Measurements from ENCODE around the gene ITFG2. TPM values are rescaled to one million over a fixed set of nuclear protein-coding genes. Genes with fewer than 3 reads are reported as not detected.

ITFG2 gene
- total RNA-seq, 1 donor from 2014 or later: 42.3 TPM

- H3K4me3 ChIP-seq: no peak overlapping the region
- no peak for TF ChIP-seq CTCF (IDR thresholded peaks at IDR 0.05)
- intact Hi-C loops (cut with DNase I): no loop called here
- DNase-seq (no peak), ATAC-seq (no peak)
- H3K36me3 ChIP-seq: no peaks in the 10 kb centered on the region
- no peak overlapping the region for H3K27ac ChIP-seq
- H3K9me3 ChIP-seq: no peaks in the 10 kb centered on the region
- H3K27me3 ChIP-seq: peaks cover 3% of the 10 kb centered on the region
- peaks cover 7% of the 10 kb centered on the region for H3K4me1 ChIP-seq
Measured at GRCh38 chr12:2779281-2779680, 33.2 kb upstream of the ITFG2 start.

- DNase-seq (peak; percentile 83), ATAC-seq (peak; percentile 98)
- intact Hi-C loops (cut with DNase I): no loop called here
- TF ChIP-seq CTCF (IDR thresholded peaks at IDR 0.05): peak; percentile 89
- H3K4me3 ChIP-seq: peak overlapping the region; percentile 18
- H3K4me1 ChIP-seq: peaks cover 11% of the 10 kb centered on the region
- H3K27ac ChIP-seq: no peak overlapping the region
- H3K36me3 ChIP-seq: no peaks in the 10 kb centered on the region
- H3K27me3 ChIP-seq: peaks cover 3% of the 10 kb centered on the region
- no peaks in the 10 kb centered on the region for H3K9me3 ChIP-seq
Measured at GRCh38 chr12:2783936-2784600, 28.4 kb upstream of the ITFG2 start.

GRCh38 chr12:2785017-2785416, 27.5 kb upstream of the ITFG2 start:
- Histone ChIP-seq H3K36me3 (no peaks in the 10 kb centered on the region), H3K27ac (no peak overlapping the region), H3K4me3 (no peak overlapping the region), H3K9me3 (no peaks in the 10 kb centered on the region), H3K27me3 (peaks cover 3% of the 10 kb centered on the region), H3K4me1 (peaks cover 11% of the 10 kb centered on the region)
- intact Hi-C loops (cut with DNase I): no loop called here
- DNase-seq (no peak), ATAC-seq (no peak)
- no peak for TF ChIP-seq CTCF (IDR thresholded peaks at IDR 0.05)

- no peaks in the 10 kb centered on the region for H3K27me3 ChIP-seq
- ATAC-seq: no peak
- H3K9me3 ChIP-seq: no peaks in the 10 kb centered on the region
- no peaks in the 10 kb centered on the region for H3K36me3 ChIP-seq
- H3K4me3 ChIP-seq: no peak overlapping the region
- H3K4me1 ChIP-seq: peaks cover under 1% of the 10 kb centered on the region
- intact Hi-C loops (cut with DNase I): no loop called here
- no peak for TF ChIP-seq CTCF (IDR thresholded peaks at IDR 0.05)
- no peak for DNase-seq
- no peak overlapping the region for H3K27ac ChIP-seq
Measured at GRCh38 chr12:2791089-2791488, 21.4 kb upstream of the ITFG2 start.

- DNase-seq: no peak
- TF ChIP-seq CTCF (IDR thresholded peaks at IDR 0.05): no peak
- Histone ChIP-seq H3K4me1 (peaks cover 18% of the 10 kb centered on the region), H3K9me3 (no peaks in the 10 kb centered on the region), H3K27me3 (no peaks in the 10 kb centered on the region), H3K4me3 (no peak overlapping the region), H3K27ac (no peak overlapping the region), H3K36me3 (peaks cover 6% of the 10 kb centered on the region)
- ATAC-seq: no peak
- intact Hi-C loops (cut with DNase I): no loop called here
Measured at GRCh38 chr12:2792671-2793500, 19.6 kb upstream of the ITFG2 start.

Measured in upper lobe of right lung (tissue), 1 donor.